Small intestine (tissue), 7 donors: ENCODE results near the gene LEAP2. TPM values are rescaled to one million over a fixed set of nuclear protein-coding genes. Genes with fewer than 3 reads are reported as not detected.

Experiments
- DNase-seq, 2 donors: peaks; one replicate each; pipeline versions ENCODE4 v3.0.0 to v3.0.0-alpha.2; 2013
- FAIRE-seq: peaks from 2 replicates; lab custom pipeline; 2012; peaks lifted over from hg19 to GRCh38; lab: Jason Lieb, UNC
- H3K27ac ChIP-seq, 3 donors: one replicate each; pipeline ENCODE4 v1.5.1; 2013; ENCODE audit warnings: low read length in 2 of 3, mild to moderate bottlenecking in 2 of 3, control low read depth in 1 of 3, inconsistent platforms in 1 of 3, low read depth in 1 of 3, moderate library complexity in 1 of 3
- H3K27me3 ChIP-seq, 3 donors: one replicate each; pipeline ENCODE4 v1.6.1; 2013; ENCODE audit warnings: low read length in 3 of 3, inconsistent platforms in 1 of 3; ENCODE audit not compliant: control insufficient read depth in 3 of 3, insufficient read depth in 3 of 3
- H3K36me3 ChIP-seq, 3 donors: one replicate each; pipeline ENCODE4 v1.6.1; 2013; ENCODE audit warnings: low read length in 3 of 3, inconsistent platforms in 1 of 3, low read depth in 1 of 3, mild to moderate bottlenecking in 1 of 3, moderate library complexity in 1 of 3; ENCODE audit not compliant: control insufficient read depth in 3 of 3, insufficient read depth in 2 of 3
- H3K4me1 ChIP-seq, 3 donors: one replicate each; pipeline ENCODE4 v1.6.1; 2013; ENCODE audit warnings: low read length in 2 of 3, inconsistent platforms in 1 of 3, low read depth in 1 of 3, mild to moderate bottlenecking in 1 of 3, moderate library complexity in 1 of 3; ENCODE audit not compliant: control insufficient read depth in 3 of 3, insufficient read depth in 2 of 3
- H3K4me3 ChIP-seq, 3 donors: one replicate each; pipeline ENCODE4 v1.5.1; 2013; ENCODE audit warnings: low read length in 3 of 3, control low read depth in 1 of 3, inconsistent platforms in 1 of 3, low read depth in 1 of 3, mild to moderate bottlenecking in 1 of 3, moderate library complexity in 1 of 3
- H3K9me3 ChIP-seq, 2 donors: one replicate each; pipeline ENCODE4 v1.6.1; 2013; ENCODE audit warnings: low read depth in 1 of 2, low read length in 1 of 2; ENCODE audit not compliant: control insufficient read depth in 2 of 2, insufficient read depth in 1 of 2
- WGBS, 3 donors: extraction: QIAGEN DNeasy Blood & Tissue Kit; methylation state at CpG; one replicate each; pipeline ENCODE4 v1.1.7; 2013; 5-methylcytosine and 5-hydroxymethylcytosine counted together
- polyA plus RNA-seq, 4 donors: library from polyadenylated mRNA; stranded (reverse) in 3 of 4; unstranded in 1 of 4; fragments of 200-250 nt in 3 of 4; fragments of 120-200 nt in 1 of 4; gene quantifications; one replicate each; pipeline versions ENCODE4 v1.2.1 to v1.2.3, GENCODE V29; 2013
- donor health status: healthy with polysubstance abuse.
- donor health status: control.
- donor health status: control.
- donor health status: Bipolar disorder and iron deficiency.
- donor health status: healthy.

Gene LEAP2
- polyA plus RNA-seq, 4 donors, result 2.2 to 12.3 (median 6.6) TPM

GRCh38 chr5:132837868-132838267 is 35.6 kb upstream of the LEAP2 start:
- Histone ChIP-seq H3K4me3 (no peak overlapping the region), H3K36me3 (no peaks in the 10 kb centered on the region), H3K27ac (peak overlapping the region in 2 of 3 donors; percentile 86 to 90), H3K4me1 (peaks cover 6 to 53% (median 7%) of the 10 kb centered on the region in 3 donors), H3K9me3 (no peaks in the 10 kb centered on the region), H3K27me3 (no peaks in the 10 kb centered on the region)
- WGBS, 3 donors, result 6 to 56% (median 30%) methylated on average over 2 of the region's 2 CpGs
- FAIRE-seq (no peak), DNase-seq (peak; percentile 73 to 83)

- H3K27me3 ChIP-seq, result no peaks in the 10 kb centered on the region
Observed at GRCh38 chr5:132838516-132839282, 34.8 kb upstream of the LEAP2 start.

GRCh38 chr5:132839426-132840301 is 33.8 kb upstream of the LEAP2 start:
- Histone ChIP-seq H3K36me3 (no peaks in the 10 kb centered on the region), H3K4me1 (peaks cover 6 to 53% (median 7%) of the 10 kb centered on the region in 3 donors), H3K27ac (peak overlapping the region; percentile 43 to 90 (median 86)), H3K4me3 (no peak overlapping the region), H3K27me3 (no peaks in the 10 kb centered on the region), H3K9me3 (no peaks in the 10 kb centered on the region)
- WGBS, 3 donors, result 21 to 51% (median 41%) methylated on average over 8 of the region's 8 CpGs
- DNase-seq (peak; percentile 84 to 88), FAIRE-seq (no peak)

More at GRCh38 chr5:132838516-132839282, 34.8 kb upstream of the LEAP2 start:
- H3K4me3 ChIP-seq, result no peak overlapping the region
- peak overlapping the region in 2 of 3 donors; percentile 86 to 90 for H3K27ac ChIP-seq
- H3K36me3 ChIP-seq, result no peaks in the 10 kb centered on the region
- FAIRE-seq (no peak), DNase-seq (peak in 1 of 2 donors; percentile 45)
- no peaks in the 10 kb centered on the region for H3K9me3 ChIP-seq
- peaks cover 6 to 53% (median 7%) of the 10 kb centered on the region in 3 donors for H3K4me1 ChIP-seq
- 30 to 65% (median 41%) methylated on average over 3 of the region's 3 CpGs for WGBS, 3 donors

- Histone ChIP-seq H3K4me1 (peaks cover 6 to 53% (median 7%) of the 10 kb centered on the region in 3 donors), H3K27me3 (no peaks in the 10 kb centered on the region), H3K27ac (peak overlapping the region in 2 of 3 donors; percentile 86 to 90), H3K36me3 (no peaks in the 10 kb centered on the region), H3K4me3 (no peak overlapping the region), H3K9me3 (no peaks in the 10 kb centered on the region)
- FAIRE-seq (no peak), DNase-seq (no peak)
- 18 to 55% (median 34%) methylated on average over 3 of the region's 3 CpGs for WGBS, 3 donors
Observed at GRCh38 chr5:132840313-132840712, 33.2 kb upstream of the LEAP2 start.

- H3K4me1 ChIP-seq, result peaks cover 6 to 51% (median 7%) of the 10 kb centered on the region in 3 donors
- no peak overlapping the region for H3K4me3 ChIP-seq
- no peaks in the 10 kb centered on the region for H3K27me3 ChIP-seq
- FAIRE-seq (no peak), DNase-seq (no peak)
- no peaks in the 10 kb centered on the region for H3K36me3 ChIP-seq
- WGBS, 3 donors, result 35 to 46% (median 39%) methylated on average over 1 of the region's 1 CpG
- H3K27ac ChIP-seq, result peak overlapping the region in 2 of 3 donors; percentile 86 to 90
- H3K9me3 ChIP-seq, result no peaks in the 10 kb centered on the region
Observed at GRCh38 chr5:132840896-132841295, 32.6 kb upstream of the LEAP2 start.

GRCh38 chr5:132841305-132841704 is 32.2 kb upstream of the LEAP2 start:
- Histone ChIP-seq H3K27ac (peak overlapping the region in 1 of 3 donors; percentile 86), H3K9me3 (no peaks in the 10 kb centered on the region), H3K4me1 (peaks cover 6 to 51% (median 7%) of the 10 kb centered on the region in 3 donors), H3K4me3 (no peak overlapping the region), H3K27me3 (no peaks in the 10 kb centered on the region), H3K36me3 (no peaks in the 10 kb centered on the region)
- 81 to 90% (median 82%) methylated on average over 4 of the region's 4 CpGs for WGBS, 3 donors
- DNase-seq (no peak), FAIRE-seq (no peak)

GRCh38 chr5:132848270-132848669 is 25.2 kb upstream of the LEAP2 start:
- no peak for DNase-seq
- 92 to 94% (median 92%) methylated on average over 8 of the region's 8 CpGs for WGBS, 3 donors
- no peaks in the 10 kb centered on the region for H3K27me3 ChIP-seq
- no peaks in the 10 kb centered on the region for H3K9me3 ChIP-seq
- H3K4me1 ChIP-seq, result peaks cover 0 to 16% (median 0%) of the 10 kb centered on the region in 3 donors
- FAIRE-seq, result no peak
- H3K36me3 ChIP-seq, result no peaks in the 10 kb centered on the region
- H3K27ac ChIP-seq, result no peak overlapping the region
- no peak overlapping the region for H3K4me3 ChIP-seq

GRCh38 chr5:132849347-132849746 is 24.1 kb upstream of the LEAP2 start:
- DNase-seq, result peak in 1 of 2 donors; percentile 64
- H3K36me3 ChIP-seq, result no peaks in the 10 kb centered on the region
- no peak for FAIRE-seq
- no peaks in the 10 kb centered on the region for H3K9me3 ChIP-seq
- no peak overlapping the region for H3K4me3 ChIP-seq
- 3 to 50% (median 22%) methylated on average over 1 of the region's 1 CpG for WGBS, 3 donors
- H3K27me3 ChIP-seq, result no peaks in the 10 kb centered on the region
- H3K4me1 ChIP-seq, result peaks cover 0 to 16% (median 0%) of the 10 kb centered on the region in 3 donors
- H3K27ac ChIP-seq, result peak overlapping the region in 1 of 3 donors; percentile 46
